ENCODE data around the gene PRPF39. TPM values are rescaled to one million over a fixed set of nuclear protein-coding genes. Genes with fewer than 3 reads are reported as not detected.
A peak's percentile ranks its signal among the peaks of the same experiment; 100 is the strongest.

The PRPF39 gene
- total and polyA plus RNA-seq, 10 of the 15 experiments (the other 5 are each of a cell fraction or from before 2014, with no cell fraction given): 22.1 to 91.7 (median 36.9) TPM

GRCh38 chr14:45135659-45136395, 51.9 kb downstream of the PRPF39 start, which contains the start of gene FANCM (continued):
- peak; percentile 73; the same call in 1 of the 2 replicates for TF ChIP-seq RELB (IDR thresholded peaks at IDR 0.05; ENCODE audit: low read depth)
- TF ChIP-seq IRF3 (IDR thresholded peaks at IDR 0.05): peak; percentile 51; the same call in 1 of the 2 replicates
- TF ChIP-seq CBFB (IDR thresholded peaks at IDR 0.05; ENCODE audit: low read depth): peak; percentile 47; the same call in 1 of the 2 replicates
- no peak for TF ChIP-seq POLR2AphosphoS2 (IDR thresholded peaks at IDR 0.05; ENCODE audit: low read depth, low read length)
- TF ChIP-seq PML (IDR thresholded peaks at IDR 0.05; ENCODE audit: low read length): peak; percentile 53; the same call in 1 of the 2 replicates
- TF ChIP-seq CREB1 (IDR thresholded peaks at IDR 0.05; ENCODE audit: low read depth): peak; percentile 77
- no peak for TF ChIP-seq REST (IDR thresholded peaks at IDR 0.05; ENCODE audit: low read depth, low read length)
- TF ChIP-seq NFIC (IDR thresholded peaks at IDR 0.05; ENCODE audit: low read depth, low read length): 0 out of 2 replicates have a peak, but pooled peaks have one; percentile 36
